CD14-positive monocyte (primary cell): ENCODE results near the gene SLC4A4. TPM values are rescaled to one million over a fixed set of nuclear protein-coding genes. Genes with fewer than 3 reads are reported as not detected.

Experiments used
- DNase-seq, 3 donors: peaks; one replicate each; pipeline ENCODE4 v3.0.0-alpha.2; 2011 to 2022
- H2AFZ ChIP-seq: 2 replicates; pipeline ENCODE4 v1.6.0; 2012; ENCODE audit warnings: mild to moderate bottlenecking, low read depth, low read length, inconsistent platforms; ENCODE audit not compliant: insufficient read depth, poor library complexity, severe bottlenecking
- H3K27ac ChIP-seq, 2 donors: 1 replicate in 1 of 2; 2 replicates in 1 of 2; pipeline ENCODE4 v1.5.1; 2012 to 2013; ENCODE audit warnings: low read length in 2 of 2, control low read depth in 1 of 2, inconsistent platforms in 1 of 2, low read depth in 1 of 2, mild to moderate bottlenecking in 1 of 2
- H3K27me3 ChIP-seq, 2 donors: one replicate each; pipeline versions ENCODE4 v1.6.0 to v1.6.1; 2011 to 2013; ENCODE audit warnings: low read length in 2 of 2; ENCODE audit not compliant: control insufficient read depth in 2 of 2, insufficient read depth in 2 of 2
- H3K36me3 ChIP-seq, 2 donors: replicated peaks in 1 of 2; 1 replicate in 1 of 2; 2 replicates in 1 of 2; pipeline versions ENCODE4 v1.5.1 to v1.6.1; 2012 to 2013; ENCODE audit warnings: low read length in 2 of 2, control low read depth in 1 of 2, inconsistent platforms in 1 of 2, mild to moderate bottlenecking in 1 of 2; ENCODE audit not compliant: insufficient read depth in 2 of 2, control insufficient read depth in 1 of 2
- H3K4me1 ChIP-seq, 2 donors: 1 replicate in 1 of 2; 2 replicates in 1 of 2; pipeline versions ENCODE4 v1.5.1 to v1.6.1; 2012 to 2013; ENCODE audit warnings: low read length in 2 of 2, control low read depth in 1 of 2, inconsistent platforms in 1 of 2, mild to moderate bottlenecking in 1 of 2, moderate library complexity in 1 of 2; ENCODE audit not compliant: insufficient read depth in 2 of 2, control insufficient read depth in 1 of 2
- H3K4me2 ChIP-seq: replicated peaks from 2 replicates; pipeline ENCODE3; 2012; ENCODE audit warnings: low read length, moderate library complexity, mild to moderate bottlenecking; ENCODE audit not compliant: poor library complexity, severe bottlenecking; ENCODE audit errors: extremely low read depth
- H3K4me3 ChIP-seq, 3 experiments: fragments of 200-600 bp in 1 of 3; sonication (generic) in 1 of 3; replicated peaks in 1 of 3; 1 replicate in 2 of 3; 2 replicates in 1 of 3; pipeline ENCODE4 v1.5.1; 2011 to 2013; ENCODE audit warnings: low read length in 3 of 3, mild to moderate bottlenecking in 3 of 3, control low read depth in 2 of 3, low read depth in 2 of 3, inconsistent platforms in 1 of 3, moderate library complexity in 1 of 3
- H3K79me2 ChIP-seq: 2 replicates; pipeline ENCODE4 v1.6.0; 2012; ENCODE audit warnings: mild to moderate bottlenecking, control low read depth, inconsistent platforms, low read length, moderate library complexity; ENCODE audit not compliant: insufficient read depth
- H3K9ac ChIP-seq: 2 replicates; pipeline ENCODE4 v1.6.0; 2017; ENCODE audit warnings: low read length, mild to moderate bottlenecking; ENCODE audit not compliant: insufficient read depth, poor library complexity, severe bottlenecking
- H3K9me3 ChIP-seq, 2 donors: replicated peaks in 1 of 2; 1 replicate in 1 of 2; 2 replicates in 1 of 2; pipeline versions ENCODE4 v1.5.1 to v1.6.1; 2012 to 2013; ENCODE audit warnings: low read length in 2 of 2, control low read depth in 1 of 2; ENCODE audit not compliant: control insufficient read depth in 1 of 2, insufficient read depth in 1 of 2
- H4K20me1 ChIP-seq: 2 replicates; pipeline ENCODE4 v1.6.0; 2012; ENCODE audit warnings: mild to moderate bottlenecking, low read length, control low read depth, moderate library complexity; ENCODE audit not compliant: insufficient read depth
- H3K27ac Mint-ChIP-seq, 7 donors: one replicate each; pipeline ENCODE4 v1.8.0; 2020; ENCODE audit warnings: mild to moderate bottlenecking in 7 of 7, mixed read lengths in 7 of 7, moderate library complexity in 6 of 7, inconsistent platforms in 2 of 7
- H3K27me3 Mint-ChIP-seq, 3 donors: one replicate each; pipeline ENCODE4 v1.8.0; 2021 to 2022; ENCODE audit warnings: low read depth in 3 of 3, mild to moderate bottlenecking in 3 of 3, mixed read lengths in 3 of 3, moderate library complexity in 3 of 3, inconsistent platforms in 1 of 3
- H3K36me3 Mint-ChIP-seq, 2 donors: one replicate each; pipeline ENCODE4 v1.8.0; 2020; ENCODE audit warnings: mixed read lengths in 2 of 2, inconsistent platforms in 1 of 2, mild to moderate bottlenecking in 1 of 2
- H3K4me1 Mint-ChIP-seq: one replicate; pipeline ENCODE4 v1.8.0; 2020; ENCODE audit warnings: mild to moderate bottlenecking, mixed read lengths
- H3K4me3 Mint-ChIP-seq, 2 donors: one replicate each; pipeline ENCODE4 v1.8.0; 2020; ENCODE audit warnings: mild to moderate bottlenecking in 2 of 2, mixed read lengths in 2 of 2, moderate library complexity in 1 of 2
- H3K9me3 Mint-ChIP-seq, 7 donors: one replicate each; pipeline ENCODE4 v1.8.0; 2020 to 2022; ENCODE audit warnings: mixed read lengths in 7 of 7, mild to moderate bottlenecking in 6 of 7, moderate library complexity in 6 of 7, inconsistent platforms in 2 of 7
- WGBS: methylation state at CpG from one replicate; pipeline ENCODE4 v1.1.5; 2013; ENCODE audit warnings: missing lambda C conversion rate; ENCODE audit not compliant: insufficient coverage; 5-methylcytosine and 5-hydroxymethylcytosine counted together
- intact Hi-C, 2 donors: fragments of 100-400 bp; cut with micrococcal nuclease; formaldehyde crosslinking; loops; one replicate each; pipeline versions ENCODE4 v1.15.0 to v1.15.1; 2023
- polyA plus RNA-seq, 3 donors: library from polyadenylated mRNA; depleted of rRNA in 1 of 3; unstranded in 2 of 3; stranded (reverse) in 1 of 3; fragments of 300-500 nt in 2 of 3; fragments of >200 nt in 1 of 3; fragmentation: Illumina TruSeq in 2 of 3; gene quantifications; 1 replicate in 2 of 3; 2 replicates in 1 of 3; pipeline ENCODE4 v1.2.3, GENCODE V29; 2012 to 2021
- TF ChIP-seq, protein P1 (sequence below): fragments of 200-600 bp; IDR thresholded peaks from one replicate; pipeline ENCODE4 v1.8.0; 2022; ENCODE audit warnings: antibody characterized with exemption, mild to moderate bottlenecking

Gene SLC4A4
- polyA plus RNA-seq, 3 donors, result 0.03 TPM; not detected in 2

GRCh38 chr4:71456841-71457240, 118.0 kb downstream of the SLC4A4 start:
- WGBS, result 100% methylated on average over 1 of the region's 1 CpG
- H3K36me3 ChIP-seq, result no peaks in the 10 kb centered on the region
- Mint-ChIP-seq H3K4me3 (no peak overlapping the region), H3K27me3 (no peaks in the 10 kb centered on the region), H3K27ac (no peak overlapping the region), H3K9me3 (peaks cover 0 to 3% (median 0%) of the 10 kb centered on the region in 7 donors), H3K4me1 (no peaks in the 10 kb centered on the region), H3K36me3 (no peaks in the 10 kb centered on the region)
- no peaks in the 10 kb centered on the region for H3K4me1 ChIP-seq
- H3K79me2 ChIP-seq, result no peaks in the 10 kb centered on the region
- H3K4me2 ChIP-seq, result no peak overlapping the region
- DNase-seq, result no peak
- no peak overlapping the region for H3K27ac ChIP-seq
- H4K20me1 ChIP-seq, result no peaks in the 10 kb centered on the region
- no peak overlapping the region for H3K4me3 ChIP-seq
- no peaks in the 10 kb centered on the region for H3K27me3 ChIP-seq
- TF ChIP-seq, protein P1, sequence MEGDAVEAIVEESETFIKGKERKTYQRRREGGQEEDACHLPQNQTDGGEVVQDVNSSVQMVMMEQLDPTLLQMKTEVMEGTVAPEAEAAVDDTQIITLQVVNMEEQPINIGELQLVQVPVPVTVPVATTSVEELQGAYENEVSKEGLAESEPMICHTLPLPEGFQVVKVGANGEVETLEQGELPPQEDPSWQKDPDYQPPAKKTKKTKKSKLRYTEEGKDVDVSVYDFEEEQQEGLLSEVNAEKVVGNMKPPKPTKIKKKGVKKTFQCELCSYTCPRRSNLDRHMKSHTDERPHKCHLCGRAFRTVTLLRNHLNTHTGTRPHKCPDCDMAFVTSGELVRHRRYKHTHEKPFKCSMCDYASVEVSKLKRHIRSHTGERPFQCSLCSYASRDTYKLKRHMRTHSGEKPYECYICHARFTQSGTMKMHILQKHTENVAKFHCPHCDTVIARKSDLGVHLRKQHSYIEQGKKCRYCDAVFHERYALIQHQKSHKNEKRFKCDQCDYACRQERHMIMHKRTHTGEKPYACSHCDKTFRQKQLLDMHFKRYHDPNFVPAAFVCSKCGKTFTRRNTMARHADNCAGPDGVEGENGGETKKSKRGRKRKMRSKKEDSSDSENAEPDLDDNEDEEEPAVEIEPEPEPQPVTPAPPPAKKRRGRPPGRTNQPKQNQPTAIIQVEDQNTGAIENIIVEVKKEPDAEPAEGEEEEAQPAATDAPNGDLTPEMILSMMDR, result no peak
- H3K9ac ChIP-seq, result no peak overlapping the region
- no peak overlapping the region for H2AFZ ChIP-seq
- no peaks in the 10 kb centered on the region for H3K9me3 ChIP-seq
- intact Hi-C loops, result no loop called here

DNA sequence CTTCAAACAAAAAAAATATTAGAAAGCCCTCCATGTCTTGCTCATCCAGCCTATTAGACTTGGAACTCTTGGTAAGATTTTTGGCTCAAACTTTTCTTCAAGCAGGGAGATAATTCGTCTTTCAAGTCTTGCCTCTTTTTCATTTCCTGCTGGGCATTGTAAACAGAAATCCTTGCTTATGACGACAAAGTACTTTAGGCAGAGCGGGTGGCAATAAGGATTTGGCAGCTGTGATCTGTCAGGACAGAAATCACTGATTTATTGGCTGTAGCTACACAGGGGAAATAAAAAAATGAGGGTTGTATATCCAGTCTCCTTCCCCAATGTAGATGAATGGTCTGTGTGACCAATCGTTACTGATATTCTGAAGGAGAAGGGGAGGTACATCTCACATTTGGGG, 121.6 kb downstream of the SLC4A4 start:
- Mint-ChIP-seq H3K36me3 (no peaks in the 10 kb centered on the region), H3K4me1 (no peaks in the 10 kb centered on the region), H3K4me3 (no peak overlapping the region), H3K27me3 (peaks cover 0 to 2% (median 0%) of the 10 kb centered on the region in 3 donors), H3K9me3 (peaks cover 0 to 3% (median 0%) of the 10 kb centered on the region in 7 donors), H3K27ac (no peak overlapping the region)
- Histone ChIP-seq H3K4me3 (no peak overlapping the region), H3K4me1 (no peaks in the 10 kb centered on the region), H3K9me3 (no peaks in the 10 kb centered on the region), H4K20me1 (no peaks in the 10 kb centered on the region), H3K9ac (no peak overlapping the region), H3K36me3 (no peaks in the 10 kb centered on the region), H3K4me2 (no peak overlapping the region), H3K79me2 (no peaks in the 10 kb centered on the region), H3K27me3 (no peaks in the 10 kb centered on the region), H3K27ac (no peak overlapping the region), H2AFZ (no peak overlapping the region)
- WGBS, result 88% methylated on average over 3 of the region's 4 CpGs
- TF ChIP-seq, protein P1, result no peak
- intact Hi-C loops, result no loop called here
- no peak for DNase-seq
